ENCODE results near the gene DDX42.
A peak's percentile ranks its signal among the peaks of the same experiment; 100 is the strongest.

The DDX42 gene

GRCh38 chr17:63766754-63767153, 7.2 kb upstream of the DDX42 start:
- ChIA-PET POLR2A (interaction anchor here (1.2 kb wide), 1 partner anchor 9 kb away, joined by 4 read pairs; no protein-coding TSS in a partner anchor), CTCF (no interaction called here)
- TF ChIP-seq SUZ12 (IDR thresholded peaks at IDR 0.05) (no peak), ARNT (IDR thresholded peaks at IDR 0.05) (no peak), ELF4 (IDR thresholded peaks at IDR 0.05) (0 out of 2 replicates have a peak, but pooled peaks have one; percentile 12), PKNOX1 (IDR thresholded peaks at IDR 0.05) (no peak), FOXM1 (IDR thresholded peaks at IDR 0.05; ENCODE audit: borderline replicate concordance) (no peak)
- no peak for DNase-seq (ENCODE audit: extremely low spot score)

- TF ChIP-seq PKNOX1 (IDR thresholded peaks at IDR 0.05), result no peak
- no peak for TF ChIP-seq CTBP1 (IDR thresholded peaks at IDR 0.05; ENCODE audit: borderline replicate concordance)
- no peak for TF ChIP-seq ZNF384 (IDR thresholded peaks at IDR 0.05)
- TF ChIP-seq FOXK2 (IDR thresholded peaks at IDR 0.05), result no peak
- TF ChIP-seq LEF1 (IDR thresholded peaks at IDR 0.05; ENCODE audit: borderline replicate concordance), result no peak
- no peak for TF ChIP-seq FOXA1 (IDR thresholded peaks at IDR 0.05)
- CTCF ChIA-PET, result interaction anchor here (0.6 kb wide), 1 partner anchor 338 kb away, joined by 4 read pairs; no protein-coding TSS in a partner anchor
- POLR2A ChIA-PET, result interaction anchor here (2.0 kb wide), 1 partner anchor 26 kb away, joined by 6 read pairs; no protein-coding TSS in a partner anchor
- no peak for DNase-seq (ENCODE audit: extremely low spot score)
Measured at GRCh38 chr17:63768433-63768832, 5.5 kb upstream of the DDX42 start.

- no peak for DNase-seq (ENCODE audit: extremely low spot score)
- CTCF ChIA-PET, result interaction anchor here (1.2 kb wide), 1 partner anchor 27 kb away, joined by 4 read pairs; no protein-coding TSS in a partner anchor
- POLR2A ChIA-PET, result interaction anchor here (0.8 to 4.0 kb wide), 26 partner anchors 8 to 338 kb away, joined by 3 to 52 read pairs (median 8); partner anchors contain the start of genes FTSJ3, LIMD2, MAP3K3 and PSMC5
- TF ChIP-seq TARDBP (IDR thresholded peaks at IDR 0.05), result no peak
- no peak for TF ChIP-seq ARNT (IDR thresholded peaks at IDR 0.05)
- TF ChIP-seq ZNF384 (IDR thresholded peaks at IDR 0.05), result no peak
- TF ChIP-seq FOXM1 (IDR thresholded peaks at IDR 0.05; ENCODE audit: borderline replicate concordance), result no peak
- TF ChIP-seq PKNOX1 (IDR thresholded peaks at IDR 0.05), result no peak
- no peak for TF ChIP-seq SUZ12 (IDR thresholded peaks at IDR 0.05)
- no peak for TF ChIP-seq LEF1 (IDR thresholded peaks at IDR 0.05; ENCODE audit: borderline replicate concordance)
- no peak for TF ChIP-seq NFRKB (IDR thresholded peaks at IDR 0.05)
- no peak for TF ChIP-seq FOXK2 (IDR thresholded peaks at IDR 0.05)
- no peak for TF ChIP-seq HDGF (IDR thresholded peaks at IDR 0.05; ENCODE audit: borderline replicate concordance)
- no peak for TF ChIP-seq CTBP1 (IDR thresholded peaks at IDR 0.05; ENCODE audit: borderline replicate concordance)
- no peak for TF ChIP-seq L3MBTL2 (conservative IDR thresholded peaks at IDR 0.05)
- no peak for TF ChIP-seq ELF4 (IDR thresholded peaks at IDR 0.05)
- no peak for TF ChIP-seq BHLHE40 (IDR thresholded peaks at IDR 0.05; ENCODE audit: borderline replicate concordance)
- no peak for TF ChIP-seq FOXA1 (IDR thresholded peaks at IDR 0.05)
- no peak for TF ChIP-seq SP1 (IDR thresholded peaks at IDR 0.05)
Measured at GRCh38 chr17:63772801-63773271, 1.1 kb upstream of the DDX42 start.

- CTCF ChIA-PET, result interaction anchor here (0.5 to 1.2 kb wide), 2 partner anchors 28 to 155 kb away, joined by 3 to 4 read pairs; no protein-coding TSS in a partner anchor
- POLR2A ChIA-PET, result interaction anchor here (0.7 to 4.0 kb wide), 49 partner anchors 9 to 339 kb away, joined by 3 to 52 read pairs (median 5); partner anchors contain the start of genes FTSJ3, LIMD2, MAP3K3 and PSMC5
- TF ChIP-seq FOXA1 (IDR thresholded peaks at IDR 0.05) (no peak), NFRKB (IDR thresholded peaks at IDR 0.05) (peak; percentile 85), L3MBTL2 (conservative IDR thresholded peaks at IDR 0.05) (peak; percentile 88), SP1 (IDR thresholded peaks at IDR 0.05) (no peak), PKNOX1 (IDR thresholded peaks at IDR 0.05) (peak; percentile 23), CTBP1 (IDR thresholded peaks at IDR 0.05; ENCODE audit: borderline replicate concordance) (no peak), SUZ12 (IDR thresholded peaks at IDR 0.05) (no peak), TARDBP (IDR thresholded peaks at IDR 0.05) (no peak), ELF4 (IDR thresholded peaks at IDR 0.05) (no peak; the same call in none of the 2 replicates), BHLHE40 (IDR thresholded peaks at IDR 0.05; ENCODE audit: borderline replicate concordance) (no peak), ARNT (IDR thresholded peaks at IDR 0.05) (0 out of 2 replicates have a peak, but pooled peaks have one; percentile 28), FOXK2 (IDR thresholded peaks at IDR 0.05) (no peak; the same call in 1 of the 2 replicates), HDGF (IDR thresholded peaks at IDR 0.05; ENCODE audit: borderline replicate concordance) (peak; percentile 77; the same call in 1 of the 2 replicates), ZNF384 (IDR thresholded peaks at IDR 0.05) (no peak), LEF1 (IDR thresholded peaks at IDR 0.05; ENCODE audit: borderline replicate concordance) (no peak; the same call in 1 of the 2 replicates), FOXM1 (IDR thresholded peaks at IDR 0.05; ENCODE audit: borderline replicate concordance) (no peak)
Measured at GRCh38 chr17:63773272-63774140, 464 bp upstream of the DDX42 start, which contains the start of gene CCDC47. CCDC47 (minus strand) TSS chr17:63773597; CDS start chr17:63766175, 7,422 bp downstream.

GRCh38 chr17:63774969-63775265, 947 bp downstream of the DDX42 start:
- no peak for TF ChIP-seq L3MBTL2 (conservative IDR thresholded peaks at IDR 0.05)
- TF ChIP-seq ZNF384 (IDR thresholded peaks at IDR 0.05), result no peak
- no peak for TF ChIP-seq HDGF (IDR thresholded peaks at IDR 0.05; ENCODE audit: borderline replicate concordance)
- TF ChIP-seq FOXM1 (IDR thresholded peaks at IDR 0.05; ENCODE audit: borderline replicate concordance), result no peak
- TF ChIP-seq SP1 (IDR thresholded peaks at IDR 0.05), result no peak
- no peak for TF ChIP-seq ARNT (IDR thresholded peaks at IDR 0.05)
- TF ChIP-seq CTBP1 (IDR thresholded peaks at IDR 0.05; ENCODE audit: borderline replicate concordance), result no peak
- TF ChIP-seq NFRKB (IDR thresholded peaks at IDR 0.05), result no peak
- no peak for TF ChIP-seq PKNOX1 (IDR thresholded peaks at IDR 0.05)
- TF ChIP-seq TARDBP (IDR thresholded peaks at IDR 0.05), result no peak
- TF ChIP-seq SUZ12 (IDR thresholded peaks at IDR 0.05), result no peak
- TF ChIP-seq BHLHE40 (IDR thresholded peaks at IDR 0.05; ENCODE audit: borderline replicate concordance), result no peak
- TF ChIP-seq FOXK2 (IDR thresholded peaks at IDR 0.05), result no peak
- no peak for TF ChIP-seq FOXA1 (IDR thresholded peaks at IDR 0.05)
- no peak for TF ChIP-seq ELF4 (IDR thresholded peaks at IDR 0.05)
- TF ChIP-seq LEF1 (IDR thresholded peaks at IDR 0.05; ENCODE audit: borderline replicate concordance), result no peak
- DNase-seq (ENCODE audit: extremely low spot score), result no peak
- CTCF ChIA-PET, result interaction anchor here (1.2 kb wide), 1 partner anchor 11 kb away, joined by 9 read pairs; no protein-coding TSS in a partner anchor
- POLR2A ChIA-PET, result interaction anchor here (1.3 to 4.0 kb wide), 9 partner anchors 8 to 153 kb away, joined by 3 to 52 read pairs (median 24); partner anchors contain the start of genes FTSJ3, MAP3K3, PSMC5 and SMARCD2

More at GRCh38 chr17:63773272-63774140, 464 bp upstream of the DDX42 start, which contains the start of gene CCDC47:
- DNase-seq (ENCODE audit: extremely low spot score), result peak; percentile 99

All from HEK293T (cell line).